Measurements from ENCODE around the gene DHX30. TPM values are rescaled to one million over a fixed set of nuclear protein-coding genes. Genes with fewer than 3 reads are reported as not detected.

Gene DHX30
- total RNA-seq, 1 experiment from 2014 or later: 65.1 TPM

GRCh38 chr3:47870702-47871260, 67.8 kb downstream of the DHX30 start:
- DNase-seq (ENCODE audit: low read depth, low spot score): no peak
- no peak overlapping the region for H3K4me3 ChIP-seq (ENCODE audit: low read depth in 2 of 2, low read length in 2 of 2)
- CTCF ChIA-PET: no interaction called here
- intact Hi-C loops (cut with micrococcal nuclease; ENCODE audit: unreplicated experiment) (no loop called here), in situ Hi-C loops (cut with HindIII; ENCODE audit: low pct_unique_long_range_greater_than_20kb, low sequenced_read_pairs) (no loop called here)
- POLR2A ChIA-PET: no interaction called here
- H3K36me3 ChIP-seq (ENCODE audit: control insufficient read depth, insufficient read depth, low read length): peaks cover 9% of the 10 kb centered on the region
- ATAC-seq: no peak
- BruUV-seq (replicated peaks): no TSS peak
- TF ChIP-seq REST (IDR thresholded peaks at IDR 0.05; ENCODE audit: insufficient read depth in 1 of 2, low read depth in 2 of 2, low read length in 1 of 2): no peak
- no peak for TF ChIP-seq POLR2AphosphoS5 (IDR thresholded peaks at IDR 0.05; ENCODE audit: low read depth, low read length)
- TF ChIP-seq SIN3A (IDR thresholded peaks at IDR 0.05; ENCODE audit: borderline replicate concordance, insufficient read depth, low read depth, low read length): no peak
- no peak for TF ChIP-seq CTCF (IDR thresholded peaks at IDR 0.05)
- no peak for TF ChIP-seq TCF7L2 (IDR thresholded peaks at IDR 0.05; ENCODE audit: low read depth, low read length)
- H3K4me1 ChIP-seq (ENCODE audit: control insufficient read depth, insufficient read depth, low read length): no peaks in the 10 kb centered on the region
- H3K27ac ChIP-seq (ENCODE audit: low read length): no peak overlapping the region
- no peaks in the 10 kb centered on the region for H3K9me3 ChIP-seq (ENCODE audit: control insufficient read depth, insufficient read depth, low read depth, low read length)
- no peaks in the 10 kb centered on the region for H3K27me3 ChIP-seq (ENCODE audit: control insufficient read depth, insufficient read depth, low read length)

- Histone ChIP-seq H3K4me1 (ENCODE audit: control insufficient read depth, insufficient read depth, low read length) (no peaks in the 10 kb centered on the region), H3K27ac (ENCODE audit: low read length) (no peak overlapping the region), H3K9me3 (ENCODE audit: control insufficient read depth, insufficient read depth, low read depth, low read length) (no peaks in the 10 kb centered on the region), H3K36me3 (ENCODE audit: control insufficient read depth, insufficient read depth, low read length) (peaks cover 9% of the 10 kb centered on the region), H3K27me3 (ENCODE audit: control insufficient read depth, insufficient read depth, low read length) (no peaks in the 10 kb centered on the region), H3K4me3 (ENCODE audit: low read depth in 2 of 2, low read length in 2 of 2) (no peak overlapping the region)
- ATAC-seq (no peak), DNase-seq (ENCODE audit: low read depth, low spot score) (no peak)
- ChIA-PET CTCF (no interaction called here), POLR2A (no interaction called here)
- BruUV-seq (replicated peaks): no TSS peak
- in situ Hi-C loops (cut with HindIII; ENCODE audit: low pct_unique_long_range_greater_than_20kb, low sequenced_read_pairs) (no loop called here), intact Hi-C loops (cut with micrococcal nuclease; ENCODE audit: unreplicated experiment) (no loop called here)
- TF ChIP-seq TCF7L2 (IDR thresholded peaks at IDR 0.05; ENCODE audit: low read depth, low read length): no peak
- TF ChIP-seq CTCF (IDR thresholded peaks at IDR 0.05): no peak
- TF ChIP-seq SIN3A (IDR thresholded peaks at IDR 0.05; ENCODE audit: borderline replicate concordance, insufficient read depth, low read depth, low read length): no peak
- TF ChIP-seq REST (IDR thresholded peaks at IDR 0.05; ENCODE audit: insufficient read depth in 1 of 2, low read depth in 2 of 2, low read length in 1 of 2): no peak
- TF ChIP-seq POLR2AphosphoS5 (IDR thresholded peaks at IDR 0.05; ENCODE audit: low read depth, low read length): no peak
Measured at GRCh38 chr3:47871389-47871788, 68.5 kb downstream of the DHX30 start.
